ENCODE results near the gene PTPRM. TPM values are rescaled to one million over a fixed set of nuclear protein-coding genes. Genes with fewer than 3 reads are reported as not detected.

PTPRM gene
- polyA plus RNA-seq, 1 donor from 2014 or later: 126 TPM

DNA sequence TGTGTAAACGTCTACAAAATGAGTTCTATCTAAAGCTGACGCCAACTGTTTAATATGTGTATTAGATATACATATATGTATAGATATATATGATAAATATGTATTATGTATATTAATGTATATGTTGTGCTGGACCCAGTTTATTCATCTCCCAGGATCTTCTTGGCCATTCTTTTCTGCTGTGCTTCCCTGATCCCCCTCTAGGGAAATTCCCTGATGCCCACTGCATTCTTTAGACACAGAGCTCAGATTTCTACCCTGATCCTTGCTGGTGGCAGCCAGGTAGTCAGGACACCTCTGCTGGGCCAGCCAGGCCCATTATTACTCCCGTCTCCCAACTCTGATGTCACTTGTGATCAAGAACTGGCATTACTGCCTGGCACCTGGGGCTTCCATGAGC lies 292.0 kb downstream of the PTPRM start:
- H4K20me1 ChIP-seq (ENCODE audit: insufficient read depth): no peaks in the 10 kb centered on the region
- no peaks in the 10 kb centered on the region for H3F3A ChIP-seq (ENCODE audit: insufficient read depth, low read length, poor library complexity, severe bottlenecking)
- no peak overlapping the region for H3K4me2 ChIP-seq (ENCODE audit: low read length)
- H3K4me3 ChIP-seq (ENCODE audit: low read length): no peak overlapping the region
- TF ChIP-seq TAF1 (IDR thresholded peaks at IDR 0.05; ENCODE audit: low read depth) (no peak), MXI1 (conservative IDR thresholded peaks at IDR 0.05; ENCODE audit: poor library complexity, severe bottlenecking) (no peak), RAD21 (conservative IDR thresholded peaks at IDR 0.05) (no peak), EZH2 (IDR thresholded peaks at IDR 0.05; ENCODE audit: borderline replicate concordance, insufficient read depth, low read length, poor library complexity, severe bottlenecking) (no peak), POLR2AphosphoS5 (IDR thresholded peaks at IDR 0.05) (no peak), SMC3 (conservative IDR thresholded peaks at IDR 0.05; ENCODE audit: poor library complexity) (no peak), EP300 (conservative IDR thresholded peaks at IDR 0.05; ENCODE audit: poor library complexity, severe bottlenecking) (no peak)
- TF ChIP-seq, protein P1, sequence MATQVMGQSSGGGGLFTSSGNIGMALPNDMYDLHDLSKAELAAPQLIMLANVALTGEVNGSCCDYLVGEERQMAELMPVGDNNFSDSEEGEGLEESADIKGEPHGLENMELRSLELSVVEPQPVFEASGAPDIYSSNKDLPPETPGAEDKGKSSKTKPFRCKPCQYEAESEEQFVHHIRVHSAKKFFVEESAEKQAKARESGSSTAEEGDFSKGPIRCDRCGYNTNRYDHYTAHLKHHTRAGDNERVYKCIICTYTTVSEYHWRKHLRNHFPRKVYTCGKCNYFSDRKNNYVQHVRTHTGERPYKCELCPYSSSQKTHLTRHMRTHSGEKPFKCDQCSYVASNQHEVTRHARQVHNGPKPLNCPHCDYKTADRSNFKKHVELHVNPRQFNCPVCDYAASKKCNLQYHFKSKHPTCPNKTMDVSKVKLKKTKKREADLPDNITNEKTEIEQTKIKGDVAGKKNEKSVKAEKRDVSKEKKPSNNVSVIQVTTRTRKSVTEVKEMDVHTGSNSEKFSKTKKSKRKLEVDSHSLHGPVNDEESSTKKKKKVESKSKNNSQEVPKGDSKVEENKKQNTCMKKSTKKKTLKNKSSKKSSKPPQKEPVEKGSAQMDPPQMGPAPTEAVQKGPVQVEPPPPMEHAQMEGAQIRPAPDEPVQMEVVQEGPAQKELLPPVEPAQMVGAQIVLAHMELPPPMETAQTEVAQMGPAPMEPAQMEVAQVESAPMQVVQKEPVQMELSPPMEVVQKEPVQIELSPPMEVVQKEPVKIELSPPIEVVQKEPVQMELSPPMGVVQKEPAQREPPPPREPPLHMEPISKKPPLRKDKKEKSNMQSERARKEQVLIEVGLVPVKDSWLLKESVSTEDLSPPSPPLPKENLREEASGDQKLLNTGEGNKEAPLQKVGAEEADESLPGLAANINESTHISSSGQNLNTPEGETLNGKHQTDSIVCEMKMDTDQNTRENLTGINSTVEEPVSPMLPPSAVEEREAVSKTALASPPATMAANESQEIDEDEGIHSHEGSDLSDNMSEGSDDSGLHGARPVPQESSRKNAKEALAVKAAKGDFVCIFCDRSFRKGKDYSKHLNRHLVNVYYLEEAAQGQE (IDR thresholded peaks at IDR 0.05; ENCODE audit: borderline replicate concordance): no peak
- TF ChIP-seq, protein P2, sequence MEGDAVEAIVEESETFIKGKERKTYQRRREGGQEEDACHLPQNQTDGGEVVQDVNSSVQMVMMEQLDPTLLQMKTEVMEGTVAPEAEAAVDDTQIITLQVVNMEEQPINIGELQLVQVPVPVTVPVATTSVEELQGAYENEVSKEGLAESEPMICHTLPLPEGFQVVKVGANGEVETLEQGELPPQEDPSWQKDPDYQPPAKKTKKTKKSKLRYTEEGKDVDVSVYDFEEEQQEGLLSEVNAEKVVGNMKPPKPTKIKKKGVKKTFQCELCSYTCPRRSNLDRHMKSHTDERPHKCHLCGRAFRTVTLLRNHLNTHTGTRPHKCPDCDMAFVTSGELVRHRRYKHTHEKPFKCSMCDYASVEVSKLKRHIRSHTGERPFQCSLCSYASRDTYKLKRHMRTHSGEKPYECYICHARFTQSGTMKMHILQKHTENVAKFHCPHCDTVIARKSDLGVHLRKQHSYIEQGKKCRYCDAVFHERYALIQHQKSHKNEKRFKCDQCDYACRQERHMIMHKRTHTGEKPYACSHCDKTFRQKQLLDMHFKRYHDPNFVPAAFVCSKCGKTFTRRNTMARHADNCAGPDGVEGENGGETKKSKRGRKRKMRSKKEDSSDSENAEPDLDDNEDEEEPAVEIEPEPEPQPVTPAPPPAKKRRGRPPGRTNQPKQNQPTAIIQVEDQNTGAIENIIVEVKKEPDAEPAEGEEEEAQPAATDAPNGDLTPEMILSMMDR (IDR thresholded peaks at IDR 0.05; ENCODE audit: poor library complexity, severe bottlenecking): no peak
- H3K27ac ChIP-seq (ENCODE audit: low read length): no peak overlapping the region
- no peaks in the 10 kb centered on the region for H3K79me2 ChIP-seq (replicated peaks; ENCODE audit: insufficient read depth, low read length)
- no peak overlapping the region for H3K9ac ChIP-seq (ENCODE audit: low read length)
- H3K9me3 ChIP-seq (ENCODE audit: low read length): no peaks in the 10 kb centered on the region
- H3K36me3 ChIP-seq (ENCODE audit: insufficient read depth, low read length): no peaks in the 10 kb centered on the region
- no peak overlapping the region for H2AFZ ChIP-seq (ENCODE audit: low read depth, low read length)
- H3K27me3 ChIP-seq (ENCODE audit: insufficient read depth, low read depth, low read length): no peaks in the 10 kb centered on the region
- no peaks in the 10 kb centered on the region for H3K9me2 ChIP-seq (ENCODE audit: insufficient read depth, low read length)

DNA sequence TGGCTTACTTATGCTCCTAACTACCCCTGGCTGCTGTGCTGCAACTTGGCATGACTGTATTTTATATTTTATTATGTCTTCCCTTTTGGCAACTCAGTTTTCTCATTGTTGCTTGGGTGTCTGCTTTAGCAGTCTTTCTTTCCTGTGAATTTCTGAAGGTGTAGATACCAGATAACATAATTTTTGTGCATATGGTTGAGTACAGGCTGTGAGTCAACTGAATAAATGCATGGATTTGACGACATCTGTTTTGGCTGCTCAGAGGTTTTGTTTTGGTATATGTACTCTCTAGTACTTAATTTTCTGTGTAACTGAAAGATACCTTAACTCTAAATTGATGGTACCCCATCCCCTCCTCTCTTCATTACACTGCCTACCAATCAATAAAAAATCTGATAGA lies 303.1 kb downstream of the PTPRM start:
- Histone ChIP-seq H2AFZ (ENCODE audit: low read depth, low read length) (no peak overlapping the region), H3K79me2 (replicated peaks; ENCODE audit: insufficient read depth, low read length) (no peaks in the 10 kb centered on the region)

More for the DNA sequence above, 303.1 kb downstream of the PTPRM start:
- Histone ChIP-seq H3K9ac (ENCODE audit: low read length) (no peak overlapping the region), H3K4me3 (ENCODE audit: low read length) (no peak overlapping the region), H3K9me3 (ENCODE audit: low read length) (no peaks in the 10 kb centered on the region), H3K27ac (ENCODE audit: low read length) (no peak overlapping the region), H3K9me2 (ENCODE audit: insufficient read depth, low read length) (no peaks in the 10 kb centered on the region), H3K4me2 (ENCODE audit: low read length) (no peak overlapping the region), H3K27me3 (ENCODE audit: insufficient read depth, low read depth, low read length) (no peaks in the 10 kb centered on the region), H3F3A (ENCODE audit: insufficient read depth, low read length, poor library complexity, severe bottlenecking) (no peaks in the 10 kb centered on the region), H4K20me1 (ENCODE audit: insufficient read depth) (no peaks in the 10 kb centered on the region), H3K36me3 (ENCODE audit: insufficient read depth, low read length) (no peaks in the 10 kb centered on the region)
- TF ChIP-seq, protein P1 (IDR thresholded peaks at IDR 0.05; ENCODE audit: borderline replicate concordance): no peak
- TF ChIP-seq MXI1 (conservative IDR thresholded peaks at IDR 0.05; ENCODE audit: poor library complexity, severe bottlenecking): no peak
- no peak for TF ChIP-seq TAF1 (IDR thresholded peaks at IDR 0.05; ENCODE audit: low read depth)
- no peak for TF ChIP-seq EZH2 (IDR thresholded peaks at IDR 0.05; ENCODE audit: borderline replicate concordance, insufficient read depth, low read length, poor library complexity, severe bottlenecking)
- TF ChIP-seq, protein P2 (IDR thresholded peaks at IDR 0.05; ENCODE audit: poor library complexity, severe bottlenecking): no peak
- no peak for TF ChIP-seq POLR2AphosphoS5 (IDR thresholded peaks at IDR 0.05)
